Muscle layer of duodenum (tissue), 2 donors: ENCODE measurements around the gene CEACAM16.
"Not testable (repeated sequence)": the region's sequence is repeated elsewhere in the genome, so short reads cannot be mapped to it uniquely, and the experiment has no call there.

Experiments used
- H3K27ac ChIP-seq: one replicate; pipeline ENCODE4 v1.7.0; 2013; ENCODE audit warnings: mild to moderate bottlenecking, low read length
- H3K27me3 ChIP-seq: one replicate; pipeline ENCODE4 v1.7.0; 2013; ENCODE audit warnings: low read depth, mild to moderate bottlenecking, control low read depth, low read length
- H3K36me3 ChIP-seq, 2 donors: one replicate each; pipeline ENCODE4 v1.7.0; 2013; ENCODE audit warnings: low read length in 2 of 2, control low read depth in 1 of 2, mild to moderate bottlenecking in 1 of 2; ENCODE audit not compliant: insufficient read depth in 2 of 2, control insufficient read depth in 1 of 2
- H3K4me1 ChIP-seq, 2 donors: one replicate each; pipeline ENCODE4 v1.7.0; 2013; ENCODE audit warnings: low read length in 2 of 2, mild to moderate bottlenecking in 2 of 2, control low read depth in 1 of 2, moderate library complexity in 1 of 2; ENCODE audit not compliant: insufficient read depth in 2 of 2, control insufficient read depth in 1 of 2
- H3K4me3 ChIP-seq, 2 donors: one replicate each; pipeline ENCODE4 v1.7.0; 2013; ENCODE audit warnings: low read length in 2 of 2, low read depth in 1 of 2, mild to moderate bottlenecking in 1 of 2
- H3K9me3 ChIP-seq, 2 donors: one replicate each; pipeline ENCODE4 v1.7.0; 2013; ENCODE audit warnings: low read length in 2 of 2, control low read depth in 1 of 2, mild to moderate bottlenecking in 1 of 2; ENCODE audit not compliant: control insufficient read depth in 1 of 2
- donor health status: healthy.

CEACAM16 gene

GRCh38 chr19:44706506-44707236 is 7.7 kb downstream of the CEACAM16 start:
- Histone ChIP-seq H3K27ac (no peak overlapping the region), H3K27me3 (no peaks in the 10 kb centered on the region), H3K4me1 (no peaks in the 10 kb centered on the region), H3K4me3 (no peak overlapping the region), H3K36me3 (no peaks in the 10 kb centered on the region), H3K9me3 (no peaks in the 10 kb centered on the region)

GRCh38 chr19:44707794-44708193 is 8.8 kb downstream of the CEACAM16 start:
- Histone ChIP-seq H3K27ac (no peak overlapping the region), H3K9me3 (no peaks in the 10 kb centered on the region), H3K36me3 (no peaks in the 10 kb centered on the region), H3K4me1 (no peaks in the 10 kb centered on the region), H3K27me3 (no peaks in the 10 kb centered on the region), H3K4me3 (no peak overlapping the region)

GRCh38 chr19:44708940-44709339 is 10.0 kb downstream of the CEACAM16 start:
- no peaks in the 10 kb centered on the region for H3K9me3 ChIP-seq
- no peak overlapping the region for H3K27ac ChIP-seq
- H3K4me1 ChIP-seq, result no peaks in the 10 kb centered on the region
- H3K36me3 ChIP-seq, result no peaks in the 10 kb centered on the region
- H3K4me3 ChIP-seq, result no peak overlapping the region
- no peaks in the 10 kb centered on the region for H3K27me3 ChIP-seq

- not testable (repeated sequence) for H3K27me3 ChIP-seq, H3K4me1 ChIP-seq, H3K36me3 ChIP-seq, H3K27ac ChIP-seq, H3K9me3 ChIP-seq, H3K4me3 ChIP-seq
Measured at GRCh38 chr19:44709434-44710266, 10.7 kb downstream of the CEACAM16 start.

- peaks cover 0 to 4% of the 10 kb centered on the region in 2 donors for H3K9me3 ChIP-seq
- no peaks in the 10 kb centered on the region for H3K36me3 ChIP-seq
- H3K27me3 ChIP-seq, result no peaks in the 10 kb centered on the region
- H3K27ac ChIP-seq, result no peak overlapping the region
- H3K4me1 ChIP-seq, result no peaks in the 10 kb centered on the region
- no peak overlapping the region for H3K4me3 ChIP-seq
Measured at GRCh38 chr19:44710483-44710882, 11.5 kb downstream of the CEACAM16 start.

GRCh38 chr19:44712864-44713515 is 14.0 kb downstream of the CEACAM16 start:
- H3K36me3 ChIP-seq, result no peaks in the 10 kb centered on the region
- H3K4me3 ChIP-seq, result no peak overlapping the region
- peaks cover 0 to 4% of the 10 kb centered on the region in 2 donors for H3K9me3 ChIP-seq
- no peaks in the 10 kb centered on the region for H3K4me1 ChIP-seq
- H3K27ac ChIP-seq, result no peak overlapping the region
- H3K27me3 ChIP-seq, result no peaks in the 10 kb centered on the region

GRCh38 chr19:44714597-44715169 is 15.7 kb downstream of the CEACAM16 start:
- no peaks in the 10 kb centered on the region for H3K36me3 ChIP-seq
- H3K27me3 ChIP-seq, result no peaks in the 10 kb centered on the region
- no peak overlapping the region for H3K4me3 ChIP-seq
- H3K4me1 ChIP-seq, result peaks cover 10 to 13% of the 10 kb centered on the region in 2 donors
- H3K27ac ChIP-seq, result no peak overlapping the region
- H3K9me3 ChIP-seq, result peaks cover 0 to 4% of the 10 kb centered on the region in 2 donors

GRCh38 chr19:44717603-44718002 is 18.7 kb downstream of the CEACAM16 start:
- H3K4me3 ChIP-seq, result no peak overlapping the region
- H3K4me1 ChIP-seq, result peaks cover 12 to 14% of the 10 kb centered on the region in 2 donors
- H3K27me3 ChIP-seq, result no peaks in the 10 kb centered on the region
- no peaks in the 10 kb centered on the region for H3K36me3 ChIP-seq
- H3K27ac ChIP-seq, result no peak overlapping the region
- peaks cover 0 to 4% of the 10 kb centered on the region in 2 donors for H3K9me3 ChIP-seq

GRCh38 chr19:44718441-44719261 is 19.7 kb downstream of the CEACAM16 start:
- H3K4me3 ChIP-seq, result no peak overlapping the region
- no peaks in the 10 kb centered on the region for H3K27me3 ChIP-seq
- H3K9me3 ChIP-seq, result peaks cover 0 to 4% of the 10 kb centered on the region in 2 donors
- peaks cover 15 to 17% of the 10 kb centered on the region in 2 donors for H3K4me1 ChIP-seq
- H3K36me3 ChIP-seq, result no peaks in the 10 kb centered on the region
- peak overlapping the region; percentile 60 for H3K27ac ChIP-seq

GRCh38 chr19:44719262-44719701 is 20.3 kb downstream of the CEACAM16 start:
- Histone ChIP-seq H3K4me3 (no peak overlapping the region), H3K4me1 (peaks cover 17 to 21% of the 10 kb centered on the region in 2 donors), H3K36me3 (no peaks in the 10 kb centered on the region), H3K9me3 (peaks cover 0 to 4% of the 10 kb centered on the region in 2 donors), H3K27ac (no peak overlapping the region), H3K27me3 (no peaks in the 10 kb centered on the region)
